Transverse colon (tissue), 4 donors: ENCODE measurements around the gene PRR16.

Experiments used
- CTCF ChIP-seq, 5 experiments: fragments of 200-600 bp in 3 of 5; fragments of 450-650 bp in 2 of 5; sonication (generic) in 3 of 5; IDR thresholded peaks; 1 replicate in 2 of 5; 2 replicates in 3 of 5; pipeline ENCODE4 v1.5.1; 2016 to 2017; ENCODE audit warnings: antibody characterized with exemption in 5 of 5, inconsistent platforms in 3 of 5, mild to moderate bottlenecking in 2 of 5, moderate library complexity in 1 of 5
- EP300 ChIP-seq: sonication (generic); formaldehyde crosslinking; IDR thresholded peaks from one replicate; pipeline ENCODE4 v1.6.1; 2017; ENCODE audit warnings: antibody characterized with exemption, low read depth
- POLR2A ChIP-seq: fragments of 450-650 bp; IDR thresholded peaks from one replicate; pipeline ENCODE4 v1.6.1; 2016; ENCODE audit warnings: antibody characterized with exemption, mild to moderate bottlenecking, moderate library complexity
- POLR2AphosphoS5 ChIP-seq, 3 donors: sonication (generic); formaldehyde crosslinking; IDR thresholded peaks; one replicate each; pipeline ENCODE4 v1.6.1; 2016; ENCODE audit warnings: antibody characterized with exemption in 3 of 3

GRCh38 chr5:120499876-120500563, 35.9 kb downstream of the PRR16 start:
- TF ChIP-seq POLR2A, result no peak
- no peak for TF ChIP-seq CTCF (IDR thresholded peaks at IDR 0.05)
- no peak for TF ChIP-seq POLR2AphosphoS5 (IDR thresholded peaks at IDR 0.05)
- TF ChIP-seq EP300, result no peak
